IMR-90 (cell line): ENCODE measurements around the gene OVCH2.
A peak's percentile ranks its signal among the peaks of the same experiment; 100 is the strongest.

Experiments used
- CEBPB ChIP-seq: IDR thresholded peaks from 2 replicates; pipeline ENCODE4 v1.6.1; 2012; ENCODE audit warnings: low read depth, low read length, improper control_type of control experiment
- CHD1 ChIP-seq: IDR thresholded peaks from 2 replicates; pipeline ENCODE4 v1.6.1; 2012; ENCODE audit warnings: low read depth, low read length, improper control_type of control experiment
- ELK1 ChIP-seq: fragments of 150-350 bp; IDR thresholded peaks from 2 replicates; pipeline ENCODE4 v1.6.1; 2016; ENCODE audit warnings: low read depth, mild to moderate bottlenecking, low read length, moderate library complexity, borderline replicate concordance
- MAFK ChIP-seq: IDR thresholded peaks from 2 replicates; pipeline ENCODE4 v1.6.1; 2012; ENCODE audit warnings: low read depth, low read length, improper control_type of control experiment
- MAZ ChIP-seq: IDR thresholded peaks from 2 replicates; pipeline ENCODE4 v1.6.1; 2012; ENCODE audit warnings: low read depth, mild to moderate bottlenecking, low read length, improper control_type of control experiment, moderate library complexity, borderline replicate concordance
- MXI1 ChIP-seq: IDR thresholded peaks from 2 replicates; pipeline ENCODE4 v1.6.1; 2012; ENCODE audit warnings: low read depth, mild to moderate bottlenecking, low read length, moderate library complexity, borderline replicate concordance
- POLR2A ChIP-seq: IDR thresholded peaks from 2 replicates; pipeline ENCODE4 v1.6.1; 2012; ENCODE audit warnings: mild to moderate bottlenecking, low read depth, low read length
- RAD21 ChIP-seq: IDR thresholded peaks from 2 replicates; pipeline ENCODE4 v1.6.1; 2012; ENCODE audit warnings: low read length, improper control_type of control experiment
- RFX5 ChIP-seq: IDR thresholded peaks from 2 replicates; pipeline ENCODE4 v1.8.0; 2012; ENCODE audit warnings: low read depth, mild to moderate bottlenecking, low read length, moderate library complexity
- SMC3 ChIP-seq: fragments of 150-350 bp; IDR thresholded peaks from 2 replicates; pipeline ENCODE4 v1.6.1; 2016; ENCODE audit warnings: low read depth, mild to moderate bottlenecking, antibody characterized with exemption, low read length, moderate library complexity
- TF ChIP-seq, protein P1 (sequence below): conservative IDR thresholded peaks from 2 replicates; pipeline ENCODE4 v1.5.1; 2012; ENCODE audit warnings: mild to moderate bottlenecking, low read depth, low read length, improper control_type of control experiment

DNA sequence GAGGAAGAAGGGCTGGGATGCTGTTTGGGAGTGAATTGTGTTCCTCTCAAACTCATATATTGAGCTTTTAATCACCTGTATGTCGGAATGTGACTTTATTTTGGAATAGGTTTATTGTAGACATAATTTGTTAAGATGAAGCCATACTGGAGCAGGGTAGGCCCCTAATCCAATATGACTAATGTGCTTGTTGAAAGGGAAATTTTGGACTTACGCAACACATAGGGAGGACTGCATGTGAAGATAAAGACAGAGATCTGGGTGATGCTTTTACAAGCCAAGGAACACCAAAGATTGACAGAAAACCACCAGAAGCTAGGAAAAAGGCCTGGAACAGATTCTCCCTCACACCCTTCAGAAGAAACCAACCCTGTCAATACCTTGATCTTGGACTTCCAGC is 43.2 kb upstream of the OVCH2 start:
- TF ChIP-seq, protein P1, sequence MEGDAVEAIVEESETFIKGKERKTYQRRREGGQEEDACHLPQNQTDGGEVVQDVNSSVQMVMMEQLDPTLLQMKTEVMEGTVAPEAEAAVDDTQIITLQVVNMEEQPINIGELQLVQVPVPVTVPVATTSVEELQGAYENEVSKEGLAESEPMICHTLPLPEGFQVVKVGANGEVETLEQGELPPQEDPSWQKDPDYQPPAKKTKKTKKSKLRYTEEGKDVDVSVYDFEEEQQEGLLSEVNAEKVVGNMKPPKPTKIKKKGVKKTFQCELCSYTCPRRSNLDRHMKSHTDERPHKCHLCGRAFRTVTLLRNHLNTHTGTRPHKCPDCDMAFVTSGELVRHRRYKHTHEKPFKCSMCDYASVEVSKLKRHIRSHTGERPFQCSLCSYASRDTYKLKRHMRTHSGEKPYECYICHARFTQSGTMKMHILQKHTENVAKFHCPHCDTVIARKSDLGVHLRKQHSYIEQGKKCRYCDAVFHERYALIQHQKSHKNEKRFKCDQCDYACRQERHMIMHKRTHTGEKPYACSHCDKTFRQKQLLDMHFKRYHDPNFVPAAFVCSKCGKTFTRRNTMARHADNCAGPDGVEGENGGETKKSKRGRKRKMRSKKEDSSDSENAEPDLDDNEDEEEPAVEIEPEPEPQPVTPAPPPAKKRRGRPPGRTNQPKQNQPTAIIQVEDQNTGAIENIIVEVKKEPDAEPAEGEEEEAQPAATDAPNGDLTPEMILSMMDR = no peak
- TF ChIP-seq ELK1 (no peak), POLR2A (no peak), MXI1 (no peak), RAD21 (no peak), CEBPB (peak; percentile 60), RFX5 (no peak), MAZ (no peak), MAFK (no peak), SMC3 (no peak), CHD1 (no peak)
